HEK293 (cell line): ENCODE measurements around the gene FGD1.

ENCODE experiments used
- CTCF ChIA-PET: fragments of 350-600 bp; formaldehyde crosslinking; extraction: SDS; loops from one replicate; lab custom pipeline; 2021; ENCODE audit warnings: antibody characterized with exemption; lab: Yijun Ruan, JAX
- POLR2A ChIA-PET: fragments of 300-600 bp; formaldehyde crosslinking; extraction: SDS; loops from one replicate; lab custom pipeline; 2020; ENCODE audit warnings: antibody characterized with exemption, inconsistent platforms; lab: Yijun Ruan, JAX
- H3K27ac ChIP-seq: fragments of 200-500 bp; sonication (Bioruptor generic); 2 replicates; pipeline ENCODE4 v1.5.1; 2014; ENCODE audit warnings: low read depth, low read length, control low read depth, inconsistent platforms; ENCODE audit errors: extremely low read depth
- H3K36me3 ChIP-seq, 2 experiments: fragments of 200-500 bp in 1 of 2; sonication (Bioruptor generic) in 1 of 2; 1 replicate in 1 of 2; 2 replicates in 1 of 2; pipeline ENCODE4 v1.5.1; 2014 to 2017; ENCODE audit warnings: inconsistent platforms in 2 of 2, low read length in 2 of 2; ENCODE audit not compliant: control insufficient read depth in 2 of 2, insufficient read depth in 1 of 2
- H3K4me1 ChIP-seq: fragments of 200-500 bp; sonication (Bioruptor generic); 2 replicates; pipeline ENCODE4 v1.5.1; 2014; ENCODE audit warnings: mild to moderate bottlenecking, low read length, inconsistent platforms; ENCODE audit not compliant: control insufficient read depth, insufficient read depth
- H3K4me3 ChIP-seq: 2 replicates; pipeline ENCODE4 v1.5.1; 2011; ENCODE audit warnings: low read depth, mild to moderate bottlenecking, control low read depth, low read length, moderate library complexity
- H3K9me3 ChIP-seq: fragments of 200-500 bp; sonication (Bioruptor generic); 2 replicates; pipeline ENCODE4 v1.5.1; 2014; ENCODE audit warnings: low read depth, low read length, inconsistent platforms; ENCODE audit not compliant: control insufficient read depth, insufficient read depth
- HOXC10 ChIP-seq: sonication (generic); formaldehyde crosslinking; IDR thresholded peaks from 2 replicates; pipeline ENCODE4 v1.8.1; 2023; ENCODE audit warnings: mild to moderate bottlenecking, missing genetic modification reagents
- HOXD13 ChIP-seq: sonication (generic); formaldehyde crosslinking; IDR thresholded peaks from 2 replicates; pipeline ENCODE4 v1.8.0; 2022; ENCODE audit warnings: missing genetic modification reagents, borderline replicate concordance
- OVOL3 ChIP-seq: fragments of 450-650 bp; formaldehyde crosslinking; IDR thresholded peaks from 2 replicates; pipeline ENCODE4 v1.5.1; 2016; ENCODE audit warnings: missing biosample characterization, missing genetic modification characterization
- ZBTB7A ChIP-seq: fragments of 450-650 bp; formaldehyde crosslinking; IDR thresholded peaks from 2 replicates; pipeline ENCODE4 v1.5.1; 2016; ENCODE audit warnings: low read depth, missing biosample characterization, missing genetic modification characterization
- ZBTB8A ChIP-seq: fragments of 450-650 bp; formaldehyde crosslinking; IDR thresholded peaks from 2 replicates; pipeline ENCODE4 v1.5.1; 2016; ENCODE audit warnings: missing biosample characterization, missing genetic modification characterization
- ZNF140 ChIP-seq: fragments of 450-650 bp; formaldehyde crosslinking; IDR thresholded peaks from 2 replicates; pipeline ENCODE4 v1.5.1; 2016; ENCODE audit warnings: missing biosample characterization, missing genetic modification characterization
- ZNF19 ChIP-seq: fragments of 450-650 bp; formaldehyde crosslinking; IDR thresholded peaks from 2 replicates; pipeline ENCODE4; 2016; ENCODE audit warnings: missing biosample characterization, missing genetic modification characterization, low read depth
- ZNF2 ChIP-seq: fragments of 450-650 bp; formaldehyde crosslinking; IDR thresholded peaks from 2 replicates; pipeline ENCODE4 v1.5.1; 2016; ENCODE audit warnings: missing biosample characterization, missing genetic modification characterization
- ZNF202 ChIP-seq: fragments of 450-650 bp; formaldehyde crosslinking; IDR thresholded peaks from 2 replicates; pipeline ENCODE4 v1.5.1; 2016; ENCODE audit warnings: missing biosample characterization, missing genetic modification characterization, borderline replicate concordance
- ZNF221 ChIP-seq: fragments of 450-650 bp; formaldehyde crosslinking; IDR thresholded peaks from 2 replicates; pipeline ENCODE4 v1.5.1; 2017; ENCODE audit warnings: missing biosample characterization, missing genetic modification characterization, borderline replicate concordance
- ZNF266 ChIP-seq: fragments of 450-650 bp; formaldehyde crosslinking; IDR thresholded peaks from 2 replicates; pipeline ENCODE4 v1.5.1; 2016; ENCODE audit warnings: missing biosample characterization, missing genetic modification characterization, low read depth
- ZNF274 ChIP-seq, 2 experiments: fragments of 200-500 bp in 1 of 2; fragments of 450-650 bp in 1 of 2; sonication (Bioruptor generic) in 1 of 2; formaldehyde crosslinking in 1 of 2; IDR thresholded peaks; 2 replicates each; pipeline versions ENCODE4 v1.5.1 to v1.6.1; 2014 to 2016; ENCODE audit warnings: borderline replicate concordance in 1 of 2, inconsistent platforms in 1 of 2, low read length in 1 of 2, missing biosample characterization in 1 of 2, missing genetic modification characterization in 1 of 2
- ZNF302 ChIP-seq: fragments of 450-650 bp; formaldehyde crosslinking; IDR thresholded peaks from 2 replicates; pipeline ENCODE4 v1.5.1; 2016; ENCODE audit warnings: missing biosample characterization, missing genetic modification characterization, low read depth
- ZNF544 ChIP-seq: fragments of 450-650 bp; formaldehyde crosslinking; IDR thresholded peaks from 2 replicates; pipeline ENCODE4 v1.5.0; 2017; ENCODE audit warnings: missing biosample characterization, missing genetic modification characterization
- ZNF654 ChIP-seq: fragments of 450-650 bp; formaldehyde crosslinking; IDR thresholded peaks from 2 replicates; pipeline ENCODE4 v1.5.1; 2016; ENCODE audit warnings: low read depth, missing biosample characterization, missing genetic modification characterization
- TF ChIP-seq, protein P1 (sequence below): sonication (generic); formaldehyde crosslinking; IDR thresholded peaks from 2 replicates; pipeline ENCODE4 v1.8.1; 2022; ENCODE audit warnings: mild to moderate bottlenecking, moderate library complexity, missing genetic modification reagents
- TF ChIP-seq, protein P2 (sequence below): fragments of 450-650 bp; formaldehyde crosslinking; IDR thresholded peaks from 2 replicates; pipeline ENCODE4 v1.5.1; 2016; ENCODE audit warnings: missing biosample characterization, missing genetic modification characterization, low read depth
- TF ChIP-seq, protein P3 (sequence below): fragments of 450-650 bp; formaldehyde crosslinking; IDR thresholded peaks from 2 replicates; pipeline ENCODE4 v1.5.1; 2016; ENCODE audit warnings: missing biosample characterization, missing genetic modification characterization
- TF ChIP-seq, protein P4 (sequence below): fragments of 450-650 bp; formaldehyde crosslinking; IDR thresholded peaks from 2 replicates; pipeline ENCODE4 v1.5.1; 2016; ENCODE audit warnings: missing biosample characterization, missing genetic modification characterization
- TF ChIP-seq, protein P5 (sequence below): fragments of 450-650 bp; formaldehyde crosslinking; IDR thresholded peaks from 2 replicates; pipeline ENCODE4 v1.5.1; 2016; ENCODE audit warnings: missing biosample characterization, missing genetic modification characterization
- TF ChIP-seq, protein P6 (sequence below): fragments of 450-650 bp; formaldehyde crosslinking; IDR thresholded peaks from 2 replicates; pipeline ENCODE4 v1.5.1; 2016; ENCODE audit warnings: missing biosample characterization, missing genetic modification characterization, borderline replicate concordance

FGD1 gene

DNA sequence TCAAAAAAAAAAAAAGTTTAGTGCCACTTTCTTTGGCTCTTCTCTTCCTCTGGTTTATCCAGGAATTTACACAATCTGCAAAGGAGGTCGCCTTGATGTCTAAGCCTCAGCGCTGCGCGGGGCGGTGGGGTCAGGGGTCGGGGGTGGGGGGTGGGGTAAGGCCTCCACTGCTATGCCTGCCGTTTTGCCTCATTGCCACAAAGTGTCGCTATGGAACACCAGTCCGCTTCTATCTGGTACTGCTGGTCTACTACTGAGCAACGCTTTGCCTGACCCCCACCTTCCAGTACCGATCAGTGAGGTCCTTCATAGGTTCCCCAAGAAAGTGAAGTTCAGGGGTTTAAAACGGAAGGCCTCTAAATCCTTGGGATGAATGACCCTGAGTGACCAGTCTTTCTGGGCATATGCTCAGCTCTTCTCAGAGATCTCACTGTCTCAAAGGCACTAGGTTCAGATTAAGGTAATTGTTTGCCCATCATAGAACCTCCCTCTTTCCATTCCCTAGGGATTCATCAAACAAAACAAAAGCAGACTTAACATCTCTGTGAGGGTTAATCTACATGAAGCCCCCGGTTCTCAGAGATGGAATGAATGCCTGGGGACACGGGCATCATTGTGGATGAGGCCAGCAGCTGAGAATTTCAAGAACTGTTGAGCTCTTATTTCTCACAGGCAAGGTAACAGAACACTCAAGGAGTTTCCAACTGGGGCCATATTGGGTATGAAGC, 72.7 kb downstream of the FGD1 start (continued):
- TF ChIP-seq, protein P1, sequence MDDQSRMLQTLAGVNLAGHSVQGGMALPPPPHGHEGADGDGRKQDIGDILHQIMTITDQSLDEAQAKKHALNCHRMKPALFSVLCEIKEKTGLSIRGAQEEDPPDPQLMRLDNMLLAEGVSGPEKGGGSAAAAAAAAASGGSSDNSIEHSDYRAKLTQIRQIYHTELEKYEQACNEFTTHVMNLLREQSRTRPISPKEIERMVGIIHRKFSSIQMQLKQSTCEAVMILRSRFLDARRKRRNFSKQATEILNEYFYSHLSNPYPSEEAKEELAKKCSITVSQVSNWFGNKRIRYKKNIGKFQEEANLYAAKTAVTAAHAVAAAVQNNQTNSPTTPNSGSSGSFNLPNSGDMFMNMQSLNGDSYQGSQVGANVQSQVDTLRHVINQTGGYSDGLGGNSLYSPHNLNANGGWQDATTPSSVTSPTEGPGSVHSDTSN (CRISPR knock-in tag), result no peak
- TF ChIP-seq ZNF221 (tag by site-specific recombination) (no peak), OVOL3 (no peak), ZNF266 (tag by site-specific recombination) (no peak), ZNF302 (tag by site-specific recombination) (no peak), ZNF140 (tag by site-specific recombination) (no peak), ZNF654 (tag by site-specific recombination) (no peak)
- TF ChIP-seq, protein P2, sequence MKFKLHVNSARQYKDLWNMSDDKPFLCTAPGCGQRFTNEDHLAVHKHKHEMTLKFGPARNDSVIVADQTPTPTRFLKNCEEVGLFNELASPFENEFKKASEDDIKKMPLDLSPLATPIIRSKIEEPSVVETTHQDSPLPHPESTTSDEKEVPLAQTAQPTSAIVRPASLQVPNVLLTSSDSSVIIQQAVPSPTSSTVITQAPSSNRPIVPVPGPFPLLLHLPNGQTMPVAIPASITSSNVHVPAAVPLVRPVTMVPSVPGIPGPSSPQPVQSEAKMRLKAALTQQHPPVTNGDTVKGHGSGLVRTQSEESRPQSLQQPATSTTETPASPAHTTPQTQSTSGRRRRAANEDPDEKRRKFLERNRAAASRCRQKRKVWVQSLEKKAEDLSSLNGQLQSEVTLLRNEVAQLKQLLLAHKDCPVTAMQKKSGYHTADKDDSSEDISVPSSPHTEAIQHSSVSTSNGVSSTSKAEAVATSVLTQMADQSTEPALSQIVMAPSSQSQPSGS (tag by site-specific recombination), result no peak
- TF ChIP-seq, all 188 proteins: peak for 0

DNA sequence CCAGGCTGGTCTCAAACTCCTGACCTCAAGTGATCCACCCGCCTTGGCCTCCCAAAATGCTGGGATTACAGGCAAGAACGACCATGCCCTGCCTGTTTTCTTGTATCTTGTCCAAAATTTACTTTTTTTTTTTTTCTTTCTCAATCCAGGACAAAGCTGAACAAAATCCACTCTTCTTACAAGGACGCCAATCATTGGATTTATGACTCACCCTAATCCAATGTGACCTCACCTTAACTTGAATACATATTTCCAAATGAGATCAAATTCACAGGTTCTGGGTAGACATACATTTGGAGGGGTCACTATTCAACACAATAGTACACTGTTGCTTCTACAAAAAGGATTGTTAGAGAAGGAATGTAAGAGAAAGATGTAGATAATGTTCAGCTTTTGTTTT, 73.9 kb downstream of the FGD1 start:
- Histone ChIP-seq H3K4me1 (no peaks in the 10 kb centered on the region), H3K36me3 (no peaks in the 10 kb centered on the region), H3K4me3 (no peak overlapping the region), H3K9me3 (no peaks in the 10 kb centered on the region), H3K27ac (no peak overlapping the region)
- ChIA-PET POLR2A (no interaction called here), CTCF (interaction anchor here (1.0 kb wide), 1 partner anchor 13 kb away, joined by 6 read pairs; no protein-coding TSS in a partner anchor)
- TF ChIP-seq HOXC10 (CRISPR knock-in tag) (no peak), ZBTB7A (tag by site-specific recombination) (no peak), ZBTB8A (tag by site-specific recombination) (no peak), ZNF2 (no peak), ZNF19 (tag by site-specific recombination) (no peak), ZNF202 (tag by site-specific recombination) (no peak), HOXD13 (CRISPR knock-in tag) (no peak), ZNF544 (no peak), ZNF274 (IDR thresholded peaks at IDR 0.05; ENCODE audit: low read length) (no peak), ZNF274 (tag by site-specific recombination; IDR thresholded peaks at IDR 0.05; ENCODE audit: borderline replicate concordance) (no peak)
- TF ChIP-seq, protein P3, sequence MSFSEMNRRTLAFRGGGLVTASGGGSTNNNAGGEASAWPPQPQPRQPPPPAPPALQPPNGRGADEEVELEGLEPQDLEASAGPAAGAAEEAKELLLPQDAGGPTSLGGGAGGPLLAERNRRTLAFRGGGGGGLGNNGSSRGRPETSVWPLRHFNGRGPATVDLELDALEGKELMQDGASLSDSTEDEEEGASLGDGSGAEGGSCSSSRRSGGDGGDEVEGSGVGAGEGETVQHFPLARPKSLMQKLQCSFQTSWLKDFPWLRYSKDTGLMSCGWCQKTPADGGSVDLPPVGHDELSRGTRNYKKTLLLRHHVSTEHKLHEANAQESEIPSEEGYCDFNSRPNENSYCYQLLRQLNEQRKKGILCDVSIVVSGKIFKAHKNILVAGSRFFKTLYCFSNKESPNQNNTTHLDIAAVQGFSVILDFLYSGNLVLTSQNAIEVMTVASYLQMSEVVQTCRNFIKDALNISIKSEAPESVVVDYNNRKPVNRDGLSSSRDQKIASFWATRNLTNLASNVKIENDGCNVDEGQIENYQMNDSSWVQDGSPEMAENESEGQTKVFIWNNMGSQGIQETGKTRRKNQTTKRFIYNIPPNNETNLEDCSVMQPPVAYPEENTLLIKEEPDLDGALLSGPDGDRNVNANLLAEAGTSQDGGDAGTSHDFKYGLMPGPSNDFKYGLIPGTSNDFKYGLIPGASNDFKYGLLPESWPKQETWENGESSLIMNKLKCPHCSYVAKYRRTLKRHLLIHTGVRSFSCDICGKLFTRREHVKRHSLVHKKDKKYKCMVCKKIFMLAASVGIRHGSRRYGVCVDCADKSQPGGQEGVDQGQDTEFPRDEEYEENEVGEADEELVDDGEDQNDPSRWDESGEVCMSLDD (tag by site-specific recombination), result no peak
- TF ChIP-seq, protein P4, sequence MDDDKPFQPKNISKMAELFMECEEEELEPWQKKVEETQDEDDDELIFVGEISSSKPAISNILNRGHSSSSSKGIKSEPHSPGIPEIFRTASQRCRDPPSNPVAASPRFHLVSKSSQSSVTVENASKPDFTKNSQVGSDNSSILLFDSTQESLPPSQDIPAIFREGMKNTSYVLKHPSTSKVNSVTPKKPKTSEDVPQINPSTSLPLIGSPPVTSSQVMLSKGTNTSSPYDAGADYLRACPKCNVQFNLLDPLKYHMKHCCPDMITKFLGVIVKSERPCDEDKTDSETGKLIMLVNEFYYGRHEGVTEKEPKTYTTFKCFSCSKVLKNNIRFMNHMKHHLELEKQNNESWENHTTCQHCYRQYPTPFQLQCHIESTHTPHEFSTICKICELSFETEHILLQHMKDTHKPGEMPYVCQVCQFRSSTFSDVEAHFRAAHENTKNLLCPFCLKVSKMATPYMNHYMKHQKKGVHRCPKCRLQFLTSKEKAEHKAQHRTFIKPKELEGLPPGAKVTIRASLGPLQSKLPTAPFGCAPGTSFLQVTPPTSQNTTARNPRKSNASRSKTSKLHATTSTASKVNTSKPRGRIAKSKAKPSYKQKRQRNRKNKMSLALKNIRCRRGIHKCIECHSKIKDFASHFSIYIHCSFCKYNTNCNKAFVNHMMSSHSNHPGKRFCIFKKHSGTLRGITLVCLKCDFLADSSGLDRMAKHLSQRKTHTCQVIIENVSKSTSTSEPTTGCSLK (tag by site-specific recombination), result no peak
- TF ChIP-seq, protein P5, sequence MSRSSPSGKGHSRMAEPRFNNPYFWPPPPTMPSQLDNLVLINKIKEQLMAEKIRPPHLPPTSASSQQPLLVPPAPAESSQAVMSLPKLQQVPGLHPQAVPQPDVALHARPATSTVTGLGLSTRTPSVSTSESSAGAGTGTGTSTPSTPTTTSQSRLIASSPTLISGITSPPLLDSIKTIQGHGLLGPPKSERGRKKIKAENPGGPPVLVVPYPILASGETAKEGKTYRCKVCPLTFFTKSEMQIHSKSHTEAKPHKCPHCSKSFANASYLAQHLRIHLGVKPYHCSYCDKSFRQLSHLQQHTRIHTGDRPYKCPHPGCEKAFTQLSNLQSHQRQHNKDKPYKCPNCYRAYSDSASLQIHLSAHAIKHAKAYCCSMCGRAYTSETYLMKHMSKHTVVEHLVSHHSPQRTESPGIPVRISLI, result no peak
- TF ChIP-seq, protein P6, sequence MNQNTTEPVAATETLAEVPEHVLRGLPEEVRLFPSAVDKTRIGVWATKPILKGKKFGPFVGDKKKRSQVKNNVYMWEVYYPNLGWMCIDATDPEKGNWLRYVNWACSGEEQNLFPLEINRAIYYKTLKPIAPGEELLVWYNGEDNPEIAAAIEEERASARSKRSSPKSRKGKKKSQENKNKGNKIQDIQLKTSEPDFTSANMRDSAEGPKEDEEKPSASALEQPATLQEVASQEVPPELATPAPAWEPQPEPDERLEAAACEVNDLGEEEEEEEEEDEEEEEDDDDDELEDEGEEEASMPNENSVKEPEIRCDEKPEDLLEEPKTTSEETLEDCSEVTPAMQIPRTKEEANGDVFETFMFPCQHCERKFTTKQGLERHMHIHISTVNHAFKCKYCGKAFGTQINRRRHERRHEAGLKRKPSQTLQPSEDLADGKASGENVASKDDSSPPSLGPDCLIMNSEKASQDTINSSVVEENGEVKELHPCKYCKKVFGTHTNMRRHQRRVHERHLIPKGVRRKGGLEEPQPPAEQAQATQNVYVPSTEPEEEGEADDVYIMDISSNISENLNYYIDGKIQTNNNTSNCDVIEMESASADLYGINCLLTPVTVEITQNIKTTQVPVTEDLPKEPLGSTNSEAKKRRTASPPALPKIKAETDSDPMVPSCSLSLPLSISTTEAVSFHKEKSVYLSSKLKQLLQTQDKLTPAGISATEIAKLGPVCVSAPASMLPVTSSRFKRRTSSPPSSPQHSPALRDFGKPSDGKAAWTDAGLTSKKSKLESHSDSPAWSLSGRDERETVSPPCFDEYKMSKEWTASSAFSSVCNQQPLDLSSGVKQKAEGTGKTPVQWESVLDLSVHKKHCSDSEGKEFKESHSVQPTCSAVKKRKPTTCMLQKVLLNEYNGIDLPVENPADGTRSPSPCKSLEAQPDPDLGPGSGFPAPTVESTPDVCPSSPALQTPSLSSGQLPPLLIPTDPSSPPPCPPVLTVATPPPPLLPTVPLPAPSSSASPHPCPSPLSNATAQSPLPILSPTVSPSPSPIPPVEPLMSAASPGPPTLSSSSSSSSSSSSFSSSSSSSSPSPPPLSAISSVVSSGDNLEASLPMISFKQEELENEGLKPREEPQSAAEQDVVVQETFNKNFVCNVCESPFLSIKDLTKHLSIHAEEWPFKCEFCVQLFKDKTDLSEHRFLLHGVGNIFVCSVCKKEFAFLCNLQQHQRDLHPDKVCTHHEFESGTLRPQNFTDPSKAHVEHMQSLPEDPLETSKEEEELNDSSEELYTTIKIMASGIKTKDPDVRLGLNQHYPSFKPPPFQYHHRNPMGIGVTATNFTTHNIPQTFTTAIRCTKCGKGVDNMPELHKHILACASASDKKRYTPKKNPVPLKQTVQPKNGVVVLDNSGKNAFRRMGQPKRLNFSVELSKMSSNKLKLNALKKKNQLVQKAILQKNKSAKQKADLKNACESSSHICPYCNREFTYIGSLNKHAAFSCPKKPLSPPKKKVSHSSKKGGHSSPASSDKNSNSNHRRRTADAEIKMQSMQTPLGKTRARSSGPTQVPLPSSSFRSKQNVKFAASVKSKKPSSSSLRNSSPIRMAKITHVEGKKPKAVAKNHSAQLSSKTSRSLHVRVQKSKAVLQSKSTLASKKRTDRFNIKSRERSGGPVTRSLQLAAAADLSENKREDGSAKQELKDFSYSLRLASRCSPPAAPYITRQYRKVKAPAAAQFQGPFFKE (tag by site-specific recombination), result no peak
